ENCODE results near the gene WDR90.

Gene WDR90

DNA sequence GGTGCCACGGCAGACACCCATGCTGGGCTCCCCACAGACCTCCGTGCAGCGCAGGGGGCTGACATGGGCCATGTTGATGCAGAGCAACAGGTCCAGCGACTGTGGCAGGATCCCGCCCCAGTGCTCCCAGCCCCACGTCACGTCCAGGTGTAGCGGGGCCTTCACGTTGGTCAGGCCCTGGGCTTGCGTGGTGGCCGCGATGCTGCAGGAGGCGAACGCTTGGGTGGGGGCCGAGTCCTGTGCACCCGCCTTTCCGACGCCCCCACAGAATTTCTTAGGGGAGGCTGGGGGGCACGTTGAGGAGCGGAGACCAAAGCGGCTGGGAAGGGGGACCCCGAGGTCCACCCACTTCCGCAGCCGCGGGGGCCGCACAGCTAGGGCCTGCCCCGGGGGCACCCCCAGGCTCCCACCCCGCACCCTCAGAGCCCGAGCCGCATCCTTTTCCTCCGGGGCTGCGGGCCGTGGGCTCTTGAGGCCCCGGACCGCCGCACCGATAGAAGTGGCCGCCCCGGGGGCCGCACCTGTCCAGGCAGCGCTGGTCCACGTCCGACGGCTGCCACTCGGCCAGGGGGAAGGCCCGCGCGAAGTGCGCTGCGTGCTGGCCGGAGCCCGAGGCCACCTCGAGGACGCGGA, 13.5 kb upstream of the WDR90 start:
- H3K4me3 ChIP-seq (ENCODE audit: low read depth, low read length), result peak overlapping the region; percentile 64
- peak; percentile 24 for DNase-seq (ENCODE audit: low read depth)
- no peak for TF ChIP-seq POLR2A (IDR thresholded peaks at IDR 0.05; ENCODE audit: extremely low read depth, insufficient read length)
- TF ChIP-seq, protein P1, sequence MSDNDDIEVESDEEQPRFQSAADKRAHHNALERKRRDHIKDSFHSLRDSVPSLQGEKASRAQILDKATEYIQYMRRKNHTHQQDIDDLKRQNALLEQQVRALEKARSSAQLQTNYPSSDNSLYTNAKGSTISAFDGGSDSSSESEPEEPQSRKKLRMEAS (IDR thresholded peaks at IDR 0.05; ENCODE audit: low read depth, low read length), result no peak
- TF ChIP-seq MYC (IDR thresholded peaks at IDR 0.05; ENCODE audit: low read depth, low read length), result no peak
- TF ChIP-seq, protein P2, sequence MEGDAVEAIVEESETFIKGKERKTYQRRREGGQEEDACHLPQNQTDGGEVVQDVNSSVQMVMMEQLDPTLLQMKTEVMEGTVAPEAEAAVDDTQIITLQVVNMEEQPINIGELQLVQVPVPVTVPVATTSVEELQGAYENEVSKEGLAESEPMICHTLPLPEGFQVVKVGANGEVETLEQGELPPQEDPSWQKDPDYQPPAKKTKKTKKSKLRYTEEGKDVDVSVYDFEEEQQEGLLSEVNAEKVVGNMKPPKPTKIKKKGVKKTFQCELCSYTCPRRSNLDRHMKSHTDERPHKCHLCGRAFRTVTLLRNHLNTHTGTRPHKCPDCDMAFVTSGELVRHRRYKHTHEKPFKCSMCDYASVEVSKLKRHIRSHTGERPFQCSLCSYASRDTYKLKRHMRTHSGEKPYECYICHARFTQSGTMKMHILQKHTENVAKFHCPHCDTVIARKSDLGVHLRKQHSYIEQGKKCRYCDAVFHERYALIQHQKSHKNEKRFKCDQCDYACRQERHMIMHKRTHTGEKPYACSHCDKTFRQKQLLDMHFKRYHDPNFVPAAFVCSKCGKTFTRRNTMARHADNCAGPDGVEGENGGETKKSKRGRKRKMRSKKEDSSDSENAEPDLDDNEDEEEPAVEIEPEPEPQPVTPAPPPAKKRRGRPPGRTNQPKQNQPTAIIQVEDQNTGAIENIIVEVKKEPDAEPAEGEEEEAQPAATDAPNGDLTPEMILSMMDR (IDR thresholded peaks at IDR 0.05; ENCODE audit: low read depth, low read length), result no peak

DNA sequence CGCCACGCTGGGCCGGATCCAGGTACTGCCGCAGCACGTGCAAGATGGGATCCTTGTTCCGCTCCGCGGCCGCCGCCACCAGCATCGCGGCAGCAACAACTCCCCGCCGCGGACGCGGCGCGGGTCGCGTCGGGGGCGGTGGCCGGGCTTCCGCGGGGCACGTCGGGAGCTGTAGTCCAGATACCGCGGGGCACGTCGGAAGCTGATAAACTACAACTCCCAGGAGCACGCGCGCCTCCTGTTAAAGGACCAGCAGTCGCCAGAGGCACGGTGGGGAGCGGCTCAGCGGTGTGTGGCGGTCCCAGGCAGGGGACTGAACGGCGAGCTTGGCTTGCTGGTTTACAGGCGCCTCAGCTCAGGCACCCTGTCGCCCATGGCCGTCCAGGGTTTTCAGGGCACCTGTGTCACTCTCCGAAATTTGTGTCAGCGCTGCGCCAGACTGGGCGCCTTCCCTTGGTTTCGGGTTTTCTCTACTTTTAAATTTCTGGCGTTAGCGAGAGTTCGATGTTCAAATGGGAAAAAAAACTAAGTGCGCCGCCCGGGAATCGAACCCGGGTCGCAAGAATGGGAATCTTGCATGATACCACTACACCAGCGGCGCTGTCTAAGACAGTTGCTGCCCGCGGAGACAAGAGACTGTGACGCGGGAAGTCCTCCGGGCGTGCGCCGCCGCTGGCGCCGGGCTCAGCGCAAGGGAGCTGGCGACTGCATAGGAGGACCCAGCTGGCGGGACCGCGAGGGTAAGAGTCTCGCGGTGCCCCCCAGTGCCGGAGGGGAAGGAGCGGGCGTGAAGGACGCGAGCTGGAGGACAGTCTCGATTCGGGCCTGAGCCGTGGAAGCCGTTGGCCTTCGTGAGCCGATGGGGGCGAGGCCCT, 12.7 kb upstream of the WDR90 start, which contains the start of gene METTL26:
TSS of gene METTL26 (minus strand) at position 100 of the 875 bp plus-strand sequence. CDS start at position 85, 15 bp downstream.
- TF ChIP-seq, protein P2 (IDR thresholded peaks at IDR 0.05; ENCODE audit: low read depth, low read length), result no peak
- TF ChIP-seq MYC (IDR thresholded peaks at IDR 0.05; ENCODE audit: low read depth, low read length), result peak; percentile 98
- TF ChIP-seq, protein P1 (IDR thresholded peaks at IDR 0.05; ENCODE audit: low read depth, low read length), result peak; percentile 89
- peak; percentile 75 for TF ChIP-seq POLR2A (IDR thresholded peaks at IDR 0.05; ENCODE audit: extremely low read depth, insufficient read length)

DNA sequence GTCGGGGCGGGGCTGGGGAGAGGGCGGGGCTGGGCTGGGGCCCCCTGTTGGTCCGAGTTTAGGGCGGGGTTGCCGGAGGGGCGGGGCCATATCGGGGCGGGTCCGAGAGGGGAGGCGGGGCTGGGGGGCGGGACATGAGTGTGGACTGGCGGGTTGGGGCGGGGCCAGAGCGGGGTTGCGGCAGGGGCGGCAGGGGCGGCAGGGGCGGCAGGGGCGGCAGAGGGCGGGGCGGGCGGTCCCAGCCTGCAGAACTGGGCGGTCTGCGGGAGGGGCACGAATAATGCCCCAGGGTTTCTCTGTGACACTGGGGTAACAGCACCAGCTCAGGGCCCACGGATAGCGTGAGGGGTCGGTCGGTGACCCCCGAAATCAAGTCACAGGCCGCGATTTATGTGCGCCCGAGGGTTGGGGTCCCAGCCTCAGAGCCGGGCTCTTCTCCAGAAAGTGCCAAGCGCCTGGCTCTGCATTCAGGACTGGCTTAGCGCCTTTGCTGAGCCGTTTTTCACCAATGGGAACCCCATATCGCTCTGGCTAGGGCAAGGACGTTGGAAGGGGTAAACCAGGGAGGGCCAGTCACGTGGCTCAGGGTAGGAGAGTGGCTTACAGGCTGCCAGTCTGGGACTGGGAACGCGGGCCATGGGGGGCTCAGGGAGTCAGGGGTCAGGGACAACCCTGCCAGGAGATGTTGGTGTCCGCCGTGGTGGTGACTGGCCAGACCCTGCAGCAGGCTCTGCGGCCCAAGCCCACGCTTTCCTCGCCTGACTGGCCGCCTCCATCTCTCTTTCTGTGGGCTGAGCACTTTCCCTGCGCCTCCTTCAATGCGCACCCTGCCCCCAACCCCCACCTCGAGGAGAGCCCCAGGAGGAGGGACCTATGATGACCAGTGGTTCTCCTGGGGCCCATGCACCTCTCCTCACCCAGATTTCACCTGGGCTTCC, 11.8 kb upstream of the WDR90 start:
- peak overlapping the region; percentile 59 for H3K4me3 ChIP-seq (ENCODE audit: low read depth, low read length)
- peak; percentile 83 for DNase-seq (ENCODE audit: low read depth)
- no peak for TF ChIP-seq MYC (IDR thresholded peaks at IDR 0.05; ENCODE audit: low read depth, low read length)
- TF ChIP-seq, protein P1 (IDR thresholded peaks at IDR 0.05; ENCODE audit: low read depth, low read length), result no peak
- TF ChIP-seq POLR2A (IDR thresholded peaks at IDR 0.05; ENCODE audit: extremely low read depth, insufficient read length), result no peak
- TF ChIP-seq, protein P2 (IDR thresholded peaks at IDR 0.05; ENCODE audit: low read depth, low read length), result no peak

More for the DNA sequence above, 12.7 kb upstream of the WDR90 start, which contains the start of gene METTL26:
- DNase-seq (ENCODE audit: low read depth), result peak; percentile 92
- peak within 1 kb of the TSS; percentile 64 for H3K4me3 ChIP-seq (ENCODE audit: low read depth, low read length)

DNA sequence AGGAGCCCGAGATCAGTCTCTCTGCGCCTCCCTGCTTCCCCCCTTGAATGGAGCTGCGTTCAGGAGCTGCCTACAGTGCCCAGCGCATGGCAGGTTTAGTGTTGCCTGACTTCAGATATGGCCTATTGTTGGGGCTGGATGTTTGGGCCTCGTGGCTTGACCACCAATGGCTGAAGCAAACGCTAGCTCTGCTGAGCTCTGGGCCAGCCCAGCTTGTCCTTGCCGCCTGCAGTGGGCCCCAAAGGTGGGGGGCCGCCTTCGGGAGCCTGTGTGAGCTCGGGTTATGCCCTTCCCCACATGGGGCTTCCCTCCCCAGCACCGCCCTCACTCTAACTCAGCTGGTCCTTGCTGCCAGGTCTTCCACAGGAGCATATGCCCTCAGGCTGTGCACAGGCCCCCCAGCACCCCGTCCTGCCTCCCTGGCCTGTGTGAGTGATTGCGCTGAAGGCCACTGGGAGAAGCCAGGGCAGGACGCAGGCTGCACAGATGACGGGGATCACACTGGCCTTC, 11.1 kb upstream of the WDR90 start:
- TF ChIP-seq MYC (IDR thresholded peaks at IDR 0.05; ENCODE audit: low read depth, low read length), result no peak
- no peak for TF ChIP-seq POLR2A (IDR thresholded peaks at IDR 0.05; ENCODE audit: extremely low read depth, insufficient read length)
- TF ChIP-seq, protein P1 (IDR thresholded peaks at IDR 0.05; ENCODE audit: low read depth, low read length), result no peak
- TF ChIP-seq, protein P2 (IDR thresholded peaks at IDR 0.05; ENCODE audit: low read depth, low read length), result no peak
- DNase-seq (ENCODE audit: low read depth), result no peak
- H3K4me3 ChIP-seq (ENCODE audit: low read depth, low read length), result no peak overlapping the region

DNA sequence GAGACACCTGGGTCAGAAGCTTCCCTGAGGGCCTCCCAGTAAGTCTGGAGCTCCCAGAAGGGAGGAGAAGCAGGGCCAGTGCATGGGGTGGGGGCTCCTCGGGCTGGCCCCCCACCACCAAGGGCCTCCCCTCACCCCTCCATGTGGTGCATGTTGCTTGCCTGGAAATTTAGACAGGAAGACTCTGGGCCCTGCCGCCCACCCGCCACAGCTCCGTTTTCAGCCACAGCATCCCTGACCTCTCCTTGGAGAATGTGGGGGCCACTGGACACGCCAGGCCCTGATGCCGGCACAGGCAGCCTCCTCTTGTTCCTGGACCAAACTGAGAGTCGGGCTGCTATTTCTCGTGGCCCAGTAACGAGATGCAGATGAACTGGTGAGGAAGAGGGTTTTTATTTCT, 10.3 kb upstream of the WDR90 start:
- TF ChIP-seq POLR2A (IDR thresholded peaks at IDR 0.05; ENCODE audit: extremely low read depth, insufficient read length), result no peak
- no peak for TF ChIP-seq MYC (IDR thresholded peaks at IDR 0.05; ENCODE audit: low read depth, low read length)
- DNase-seq (ENCODE audit: low read depth), result no peak
- no peak overlapping the region for H3K4me3 ChIP-seq (ENCODE audit: low read depth, low read length)

Measured in NB4 (cell line).